Endothelial cell of umbilical vein (primary cell): ENCODE measurements around the gene SELENOH.

ENCODE experiments used
- EZH2 ChIP-seq: IDR thresholded peaks from 2 replicates; pipeline ENCODE4 v1.6.1; 2012; ENCODE audit warnings: borderline replicate concordance, low read depth, mild to moderate bottlenecking, moderate library complexity, low read length, inconsistent platforms; ENCODE audit not compliant: severe bottlenecking
- MAX ChIP-seq: IDR thresholded peaks from 2 replicates; pipeline ENCODE4 v1.6.1; 2011; ENCODE audit not compliant: insufficient read depth, insufficient read length

GRCh38 chr11:57732661-57733060 is 8.6 kb upstream of the SELENOH start:
- TF ChIP-seq MAX = no peak
- no peak for TF ChIP-seq EZH2
